ENCODE data around the gene TET3. TPM values are rescaled to one million over a fixed set of nuclear protein-coding genes. Genes with fewer than 3 reads are reported as not detected.

The TET3 gene
- polyA plus RNA-seq, 1 donor from 2014 or later: 18.2 TPM

GRCh38 chr2:73981081-73982001 is 3.4 kb upstream of the TET3 start:
- Histone ChIP-seq H3K27me3 (ENCODE audit: insufficient read depth, low read depth, low read length) (peaks cover 43% of the 10 kb centered on the region), H4K20me1 (ENCODE audit: insufficient read depth) (no peaks in the 10 kb centered on the region), H3K4me3 (ENCODE audit: low read length) (peak overlapping the region; percentile 42), H3K36me3 (ENCODE audit: insufficient read depth, low read length) (no peaks in the 10 kb centered on the region), H3K9me3 (ENCODE audit: low read length) (no peaks in the 10 kb centered on the region), H3K27ac (ENCODE audit: low read length) (no peak overlapping the region), H3K4me2 (ENCODE audit: low read length) (no peak overlapping the region), H2AFZ (ENCODE audit: low read depth, low read length) (no peak overlapping the region), H3F3A (ENCODE audit: insufficient read depth, low read length, poor library complexity, severe bottlenecking) (no peaks in the 10 kb centered on the region), H3K79me2 (replicated peaks; ENCODE audit: insufficient read depth, low read length) (peaks cover 10% of the 10 kb centered on the region), H3K9ac (ENCODE audit: low read length) (no peak overlapping the region), H3K9me2 (ENCODE audit: insufficient read depth, low read length) (no peaks in the 10 kb centered on the region)
- TF ChIP-seq EZH2 (IDR thresholded peaks at IDR 0.05; ENCODE audit: borderline replicate concordance, insufficient read depth, low read length, poor library complexity, severe bottlenecking): no peak
- TF ChIP-seq TAF1 (IDR thresholded peaks at IDR 0.05; ENCODE audit: low read depth): no peak
- TF ChIP-seq, protein P1, sequence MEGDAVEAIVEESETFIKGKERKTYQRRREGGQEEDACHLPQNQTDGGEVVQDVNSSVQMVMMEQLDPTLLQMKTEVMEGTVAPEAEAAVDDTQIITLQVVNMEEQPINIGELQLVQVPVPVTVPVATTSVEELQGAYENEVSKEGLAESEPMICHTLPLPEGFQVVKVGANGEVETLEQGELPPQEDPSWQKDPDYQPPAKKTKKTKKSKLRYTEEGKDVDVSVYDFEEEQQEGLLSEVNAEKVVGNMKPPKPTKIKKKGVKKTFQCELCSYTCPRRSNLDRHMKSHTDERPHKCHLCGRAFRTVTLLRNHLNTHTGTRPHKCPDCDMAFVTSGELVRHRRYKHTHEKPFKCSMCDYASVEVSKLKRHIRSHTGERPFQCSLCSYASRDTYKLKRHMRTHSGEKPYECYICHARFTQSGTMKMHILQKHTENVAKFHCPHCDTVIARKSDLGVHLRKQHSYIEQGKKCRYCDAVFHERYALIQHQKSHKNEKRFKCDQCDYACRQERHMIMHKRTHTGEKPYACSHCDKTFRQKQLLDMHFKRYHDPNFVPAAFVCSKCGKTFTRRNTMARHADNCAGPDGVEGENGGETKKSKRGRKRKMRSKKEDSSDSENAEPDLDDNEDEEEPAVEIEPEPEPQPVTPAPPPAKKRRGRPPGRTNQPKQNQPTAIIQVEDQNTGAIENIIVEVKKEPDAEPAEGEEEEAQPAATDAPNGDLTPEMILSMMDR (IDR thresholded peaks at IDR 0.05; ENCODE audit: poor library complexity, severe bottlenecking): no peak
- no peak for TF ChIP-seq RAD21 (conservative IDR thresholded peaks at IDR 0.05)
- no peak for TF ChIP-seq SMC3 (conservative IDR thresholded peaks at IDR 0.05; ENCODE audit: poor library complexity)
- no peak for TF ChIP-seq MXI1 (conservative IDR thresholded peaks at IDR 0.05; ENCODE audit: poor library complexity, severe bottlenecking)
- TF ChIP-seq EP300 (conservative IDR thresholded peaks at IDR 0.05; ENCODE audit: poor library complexity, severe bottlenecking): no peak
- no peak for TF ChIP-seq POLR2AphosphoS5 (IDR thresholded peaks at IDR 0.05)
- TF ChIP-seq REST (IDR thresholded peaks at IDR 0.05; ENCODE audit: borderline replicate concordance): no peak

DNA sequence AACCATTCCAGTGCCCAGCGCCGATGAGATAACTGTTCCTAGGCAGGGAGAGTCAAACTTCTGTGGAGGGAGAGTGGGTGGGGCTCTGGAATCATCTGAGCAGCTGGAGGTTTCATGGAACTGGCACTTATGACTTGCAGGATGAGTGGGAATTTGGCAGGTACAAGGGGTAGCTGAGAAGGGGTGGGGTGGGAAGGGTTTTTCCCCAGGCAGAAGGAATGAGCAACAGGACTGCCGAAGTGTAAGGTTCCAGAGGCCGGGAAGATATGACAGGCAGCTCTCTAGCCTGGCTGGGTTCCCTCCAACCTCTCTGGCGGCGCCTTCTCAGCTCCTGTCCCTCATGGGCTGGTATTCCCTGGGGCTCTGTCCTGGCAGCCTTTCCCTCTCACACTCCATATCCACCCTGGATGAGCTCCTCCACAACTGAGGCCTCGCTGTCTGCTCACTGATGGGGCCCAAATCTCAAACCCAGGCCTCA is 2.5 kb upstream of the TET3 start:
- Histone ChIP-seq H3K4me2 (ENCODE audit: low read length) (no peak overlapping the region), H3K4me3 (ENCODE audit: low read length) (no peak overlapping the region), H2AFZ (ENCODE audit: low read depth, low read length) (no peak overlapping the region), H3K36me3 (ENCODE audit: insufficient read depth, low read length) (no peaks in the 10 kb centered on the region), H3K79me2 (replicated peaks; ENCODE audit: insufficient read depth, low read length) (peaks cover 18% of the 10 kb centered on the region), H3K9me3 (ENCODE audit: low read length) (no peaks in the 10 kb centered on the region), H3K27ac (ENCODE audit: low read length) (no peak overlapping the region), H3K9ac (ENCODE audit: low read length) (no peak overlapping the region), H3F3A (ENCODE audit: insufficient read depth, low read length, poor library complexity, severe bottlenecking) (no peaks in the 10 kb centered on the region), H4K20me1 (ENCODE audit: insufficient read depth) (no peaks in the 10 kb centered on the region), H3K9me2 (ENCODE audit: insufficient read depth, low read length) (no peaks in the 10 kb centered on the region), H3K27me3 (ENCODE audit: insufficient read depth, low read depth, low read length) (peaks cover 43% of the 10 kb centered on the region)
- TF ChIP-seq, protein P1 (IDR thresholded peaks at IDR 0.05; ENCODE audit: poor library complexity, severe bottlenecking): no peak
- TF ChIP-seq SMC3 (conservative IDR thresholded peaks at IDR 0.05; ENCODE audit: poor library complexity) (no peak), POLR2AphosphoS5 (IDR thresholded peaks at IDR 0.05) (no peak), REST (IDR thresholded peaks at IDR 0.05; ENCODE audit: borderline replicate concordance) (no peak), EP300 (conservative IDR thresholded peaks at IDR 0.05; ENCODE audit: poor library complexity, severe bottlenecking) (no peak), RAD21 (conservative IDR thresholded peaks at IDR 0.05) (no peak), TAF1 (IDR thresholded peaks at IDR 0.05; ENCODE audit: low read depth) (no peak), MXI1 (conservative IDR thresholded peaks at IDR 0.05; ENCODE audit: poor library complexity, severe bottlenecking) (no peak), EZH2 (IDR thresholded peaks at IDR 0.05; ENCODE audit: borderline replicate concordance, insufficient read depth, low read length, poor library complexity, severe bottlenecking) (no peak)
